GM12878 (cell line): ENCODE results near the gene RPA3.

Experiments
- CHD4 ChIP-seq: fragments of 200-600 bp; sonication (generic); IDR thresholded peaks from 2 replicates; pipeline ENCODE4 v1.6.1; 2016; ENCODE audit warnings: mild to moderate bottlenecking
- HCFC1 ChIP-seq: fragments of 150-350 bp; IDR thresholded peaks from 2 replicates; pipeline ENCODE4 v1.6.1; 2014; ENCODE audit warnings: low read length
- MAX ChIP-seq: IDR thresholded peaks from 2 replicates; pipeline ENCODE4 v1.6.1; 2012; ENCODE audit warnings: low read depth, low read length, improper control_type of control experiment
- MXI1 ChIP-seq: fragments of 150-350 bp; IDR thresholded peaks from 2 replicates; pipeline ENCODE4 v1.6.1; 2011; ENCODE audit warnings: low read depth, mild to moderate bottlenecking, inconsistent platforms, low read length, improper control_type of control experiment
- POLR2A ChIP-seq: IDR thresholded peaks from 2 replicates; pipeline ENCODE4 v1.6.1; 2011; ENCODE audit warnings: low read depth, mild to moderate bottlenecking, low read length
- TCF12 ChIP-seq: IDR thresholded peaks from 2 replicates; pipeline ENCODE4 v1.6.1; 2011; ENCODE audit warnings: low read depth, mild to moderate bottlenecking, low read length
- USF2 ChIP-seq: IDR thresholded peaks from 2 replicates; pipeline ENCODE4 v1.6.1; 2011; ENCODE audit warnings: low read depth, low read length, improper control_type of control experiment, borderline replicate concordance
- ZNF274 ChIP-seq: IDR thresholded peaks from one replicate; pipeline ENCODE4 v1.8.0; 2011; ENCODE audit not compliant: insufficient read length, insufficient read depth
- TF ChIP-seq, protein P1 (sequence below), 3 experiments: IDR thresholded peaks in 2 of 3; conservative IDR thresholded peaks in 1 of 3; 2 replicates each; pipeline ENCODE4 v1.5.1; 2011; ENCODE audit warnings: low read depth in 3 of 3, low read length in 3 of 3, mild to moderate bottlenecking in 3 of 3, control low read depth in 2 of 3, moderate library complexity in 2 of 3, inconsistent platforms in 1 of 3, mixed read lengths in 1 of 3; ENCODE audit not compliant: control insufficient read depth in 2 of 3, insufficient read depth in 1 of 3; ENCODE audit errors: extremely low read depth in 1 of 3
- TF ChIP-seq, protein P2 (sequence below): fragments of 450-650 bp; IDR thresholded peaks from 2 replicates; pipeline ENCODE4 v1.6.1; 2017; ENCODE audit warnings: mild to moderate bottlenecking, moderate library complexity
- TF ChIP-seq, protein P3 (sequence below): IDR thresholded peaks from 2 replicates; pipeline ENCODE4 v1.6.1; 2012; ENCODE audit warnings: low read depth, low read length, improper control_type of control experiment

DNA sequence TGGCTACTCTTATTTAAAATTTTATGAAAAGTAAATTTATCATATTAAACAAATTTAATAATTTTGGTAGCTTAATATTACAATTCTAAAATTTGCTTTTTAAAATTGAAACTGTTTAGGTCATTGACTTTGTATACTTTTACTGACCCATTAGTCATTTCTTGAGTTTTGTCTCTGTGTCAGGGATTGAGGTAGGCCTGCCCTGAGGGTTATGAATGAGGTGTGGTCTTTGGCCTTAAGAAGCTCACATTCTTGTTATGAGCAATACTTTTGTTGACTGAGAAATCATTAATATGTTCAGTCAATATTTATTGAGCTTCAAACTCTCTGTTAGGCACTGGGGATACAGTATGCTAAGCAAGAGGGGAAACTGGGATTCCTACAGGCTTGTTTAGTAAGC lies 47.0 kb upstream of the RPA3 start:
- no peak for TF ChIP-seq ZNF274
- no peak for TF ChIP-seq USF2
- TF ChIP-seq CHD4: no peak
- TF ChIP-seq, protein P1, sequence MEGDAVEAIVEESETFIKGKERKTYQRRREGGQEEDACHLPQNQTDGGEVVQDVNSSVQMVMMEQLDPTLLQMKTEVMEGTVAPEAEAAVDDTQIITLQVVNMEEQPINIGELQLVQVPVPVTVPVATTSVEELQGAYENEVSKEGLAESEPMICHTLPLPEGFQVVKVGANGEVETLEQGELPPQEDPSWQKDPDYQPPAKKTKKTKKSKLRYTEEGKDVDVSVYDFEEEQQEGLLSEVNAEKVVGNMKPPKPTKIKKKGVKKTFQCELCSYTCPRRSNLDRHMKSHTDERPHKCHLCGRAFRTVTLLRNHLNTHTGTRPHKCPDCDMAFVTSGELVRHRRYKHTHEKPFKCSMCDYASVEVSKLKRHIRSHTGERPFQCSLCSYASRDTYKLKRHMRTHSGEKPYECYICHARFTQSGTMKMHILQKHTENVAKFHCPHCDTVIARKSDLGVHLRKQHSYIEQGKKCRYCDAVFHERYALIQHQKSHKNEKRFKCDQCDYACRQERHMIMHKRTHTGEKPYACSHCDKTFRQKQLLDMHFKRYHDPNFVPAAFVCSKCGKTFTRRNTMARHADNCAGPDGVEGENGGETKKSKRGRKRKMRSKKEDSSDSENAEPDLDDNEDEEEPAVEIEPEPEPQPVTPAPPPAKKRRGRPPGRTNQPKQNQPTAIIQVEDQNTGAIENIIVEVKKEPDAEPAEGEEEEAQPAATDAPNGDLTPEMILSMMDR (IDR thresholded peaks at IDR 0.05 in 2 of 3, conservative IDR thresholded peaks at IDR 0.05 in 1 of 3; ENCODE audit: control insufficient read depth in 2 of 3, extremely low read depth in 1 of 3, insufficient read depth in 1 of 3, low read depth in 3 of 3, low read length in 3 of 3): no peak
- TF ChIP-seq MXI1: no peak
- TF ChIP-seq, protein P2, sequence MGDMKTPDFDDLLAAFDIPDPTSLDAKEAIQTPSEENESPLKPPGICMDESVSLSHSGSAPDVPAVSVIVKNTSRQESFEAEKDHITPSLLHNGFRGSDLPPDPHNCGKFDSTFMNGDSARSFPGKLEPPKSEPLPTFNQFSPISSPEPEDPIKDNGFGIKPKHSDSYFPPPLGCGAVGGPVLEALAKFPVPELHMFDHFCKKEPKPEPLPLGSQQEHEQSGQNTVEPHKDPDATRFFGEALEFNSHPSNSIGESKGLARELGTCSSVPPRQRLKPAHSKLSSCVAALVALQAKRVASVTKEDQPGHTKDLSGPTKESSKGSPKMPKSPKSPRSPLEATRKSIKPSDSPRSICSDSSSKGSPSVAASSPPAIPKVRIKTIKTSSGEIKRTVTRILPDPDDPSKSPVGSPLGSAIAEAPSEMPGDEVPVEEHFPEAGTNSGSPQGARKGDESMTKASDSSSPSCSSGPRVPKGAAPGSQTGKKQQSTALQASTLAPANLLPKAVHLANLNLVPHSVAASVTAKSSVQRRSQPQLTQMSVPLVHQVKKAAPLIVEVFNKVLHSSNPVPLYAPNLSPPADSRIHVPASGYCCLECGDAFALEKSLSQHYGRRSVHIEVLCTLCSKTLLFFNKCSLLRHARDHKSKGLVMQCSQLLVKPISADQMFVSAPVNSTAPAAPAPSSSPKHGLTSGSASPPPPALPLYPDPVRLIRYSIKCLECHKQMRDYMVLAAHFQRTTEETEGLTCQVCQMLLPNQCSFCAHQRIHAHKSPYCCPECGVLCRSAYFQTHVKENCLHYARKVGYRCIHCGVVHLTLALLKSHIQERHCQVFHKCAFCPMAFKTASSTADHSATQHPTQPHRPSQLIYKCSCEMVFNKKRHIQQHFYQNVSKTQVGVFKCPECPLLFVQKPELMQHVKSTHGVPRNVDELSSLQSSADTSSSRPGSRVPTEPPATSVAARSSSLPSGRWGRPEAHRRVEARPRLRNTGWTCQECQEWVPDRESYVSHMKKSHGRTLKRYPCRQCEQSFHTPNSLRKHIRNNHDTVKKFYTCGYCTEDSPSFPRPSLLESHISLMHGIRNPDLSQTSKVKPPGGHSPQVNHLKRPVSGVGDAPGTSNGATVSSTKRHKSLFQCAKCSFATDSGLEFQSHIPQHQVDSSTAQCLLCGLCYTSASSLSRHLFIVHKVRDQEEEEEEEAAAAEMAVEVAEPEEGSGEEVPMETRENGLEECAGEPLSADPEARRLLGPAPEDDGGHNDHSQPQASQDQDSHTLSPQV: no peak
- TF ChIP-seq, protein P3, sequence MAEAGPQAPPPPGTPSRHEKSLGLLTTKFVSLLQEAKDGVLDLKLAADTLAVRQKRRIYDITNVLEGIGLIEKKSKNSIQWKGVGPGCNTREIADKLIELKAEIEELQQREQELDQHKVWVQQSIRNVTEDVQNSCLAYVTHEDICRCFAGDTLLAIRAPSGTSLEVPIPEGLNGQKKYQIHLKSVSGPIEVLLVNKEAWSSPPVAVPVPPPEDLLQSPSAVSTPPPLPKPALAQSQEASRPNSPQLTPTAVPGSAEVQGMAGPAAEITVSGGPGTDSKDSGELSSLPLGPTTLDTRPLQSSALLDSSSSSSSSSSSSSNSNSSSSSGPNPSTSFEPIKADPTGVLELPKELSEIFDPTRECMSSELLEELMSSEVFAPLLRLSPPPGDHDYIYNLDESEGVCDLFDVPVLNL: no peak
- TF ChIP-seq POLR2A: no peak
- TF ChIP-seq TCF12: no peak
- TF ChIP-seq HCFC1: no peak
- TF ChIP-seq MAX: no peak
